Activated CD8-positive, alpha-beta memory T cell treated with anti-CD3 and anti-CD28 coated beads for 24 hours (primary cell): ENCODE data around the gene CISD2.
"Not testable (repeated sequence)": the region's sequence is repeated elsewhere in the genome, so short reads cannot be mapped to it uniquely, and the experiment has no call there.

Experiments used
- DNase-seq: peaks from one replicate; pipeline ENCODE4 v3.0.0-alpha.2; 2020

Gene CISD2

GRCh38 chr4:102868781-102869568, at the start of gene CISD2:
CISD2 (plus strand) TSS chr4:102868992; CDS start chr4:102869085, 93 bp downstream.
- peak; percentile 96 for DNase-seq

- DNase-seq, result not testable (repeated sequence)
These were observed 49.7 kb upstream of the CISD2 start for GRCh38 chr4:102819100-102819499.

GRCh38 chr4:102819588-102820365, 49.0 kb upstream of the CISD2 start:
- DNase-seq, result no peak

GRCh38 chr4:102823464-102823863, 45.3 kb upstream of the CISD2 start:
- no peak for DNase-seq

- DNase-seq, result no peak
These were observed 44.9 kb upstream of the CISD2 start for GRCh38 chr4:102823897-102824296.

- no peak for DNase-seq
These were observed 44.4 kb upstream of the CISD2 start for GRCh38 chr4:102824398-102824797.

- DNase-seq, result peak; percentile 69
These were observed 43.3 kb upstream of the CISD2 start for GRCh38 chr4:102825261-102826091.

- peak; percentile 89 for DNase-seq
These were observed 42.5 kb upstream of the CISD2 start for GRCh38 chr4:102826105-102826889.

GRCh38 chr4:102826890-102827673, 41.7 kb upstream of the CISD2 start, which contains the start of gene UBE2D3:
UBE2D3 (minus strand) TSS chr4:102827551; CDS start chr4:102826508, 1,043 bp downstream.
- DNase-seq, result peak; percentile 97

- peak; percentile 97 for DNase-seq
These were observed 40.9 kb upstream of the CISD2 start for GRCh38 chr4:102827674-102828496.

- DNase-seq, result no peak
These were observed 40.3 kb upstream of the CISD2 start for GRCh38 chr4:102828497-102828808.

GRCh38 chr4:102829803-102830202, 39.0 kb upstream of the CISD2 start:
- no peak for DNase-seq

GRCh38 chr4:102832105-102832504, 36.7 kb upstream of the CISD2 start:
- DNase-seq, result no peak

GRCh38 chr4:102832667-102833066, 36.1 kb upstream of the CISD2 start:
- no peak for DNase-seq

- no peak for DNase-seq
These were observed 32.2 kb upstream of the CISD2 start for GRCh38 chr4:102836596-102836995.

- DNase-seq, result no peak
These were observed 26.4 kb upstream of the CISD2 start for GRCh38 chr4:102842367-102842766.

- no peak for DNase-seq
These were observed 25.5 kb upstream of the CISD2 start for GRCh38 chr4:102843273-102843672.

GRCh38 chr4:102843938-102844337, 24.9 kb upstream of the CISD2 start:
- no peak for DNase-seq

- DNase-seq, result no peak
These were observed 21.1 kb upstream of the CISD2 start for GRCh38 chr4:102847687-102848086.

GRCh38 chr4:102849579-102850104, 19.1 kb upstream of the CISD2 start:
- no peak for DNase-seq
